NCI-H2029 treated with DMSO at 0.1 percent for 48 hours (cell line): ENCODE data around the gene ORC1.

Experiments used
- DNase-seq: peaks from one replicate; lab custom pipeline; 2025; lab: John Stamatoyannopoulos, UW

ORC1 gene

GRCh38 chr1:52404116-52404974, at the start of gene ORC1, which contains the start of gene PRPF38A:
Gene ORC1 (minus strand): TSS chr1:52404423. CDS start chr1:52402223, 2,200 bp downstream.
Gene PRPF38A (plus strand): TSS chr1:52404602. CDS start chr1:52404750, 148 bp downstream.
- peak; percentile 98 for DNase-seq

GRCh38 chr1:52444463-52444862, 40.2 kb upstream of the ORC1 start:
- DNase-seq, result no peak

GRCh38 chr1:52439976-52440375, 35.8 kb upstream of the ORC1 start:
- no peak for DNase-seq

GRCh38 chr1:52436817-52437216, 32.6 kb upstream of the ORC1 start:
- no peak for DNase-seq

- no peak for DNase-seq
These were observed 31.4 kb upstream of the ORC1 start for GRCh38 chr1:52435650-52436049.

- DNase-seq, result no peak
These were observed 31.0 kb upstream of the ORC1 start for GRCh38 chr1:52435211-52435610.

GRCh38 chr1:52432807-52433206, 28.6 kb upstream of the ORC1 start:
- no peak for DNase-seq

GRCh38 chr1:52427152-52427551, 22.9 kb upstream of the ORC1 start:
- DNase-seq, result no peak

- no peak for DNase-seq
These were observed 22.1 kb upstream of the ORC1 start for GRCh38 chr1:52426371-52426770.

- no peak for DNase-seq
These were observed 20.6 kb upstream of the ORC1 start for GRCh38 chr1:52424813-52425212.

GRCh38 chr1:52424231-52424636, 20.0 kb upstream of the ORC1 start:
- no peak for DNase-seq

- no peak for DNase-seq
These were observed 19.5 kb upstream of the ORC1 start for GRCh38 chr1:52423771-52424170.

- no peak for DNase-seq
These were observed 18.8 kb upstream of the ORC1 start for GRCh38 chr1:52423055-52423454.

- DNase-seq, result no peak
These were observed 16.5 kb upstream of the ORC1 start for GRCh38 chr1:52420713-52421112.

- DNase-seq, result no peak
These were observed 12.6 kb upstream of the ORC1 start for GRCh38 chr1:52416811-52417210.

GRCh38 chr1:52414942-52415341, 10.7 kb upstream of the ORC1 start:
- DNase-seq, result no peak

GRCh38 chr1:52413410-52413989, 9.3 kb upstream of the ORC1 start:
- DNase-seq, result no peak

- no peak for DNase-seq
These were observed 734 bp upstream of the ORC1 start for GRCh38 chr1:52404975-52405338.

GRCh38 chr1:52403566-52404115, 582 bp downstream of the ORC1 start:
- DNase-seq, result peak; percentile 65

GRCh38 chr1:52402860-52403240, 1.4 kb downstream of the ORC1 start:
- no peak for DNase-seq

- DNase-seq, result no peak
These were observed 4.1 kb downstream of the ORC1 start for GRCh38 chr1:52400131-52400530.

- DNase-seq, result no peak
These were observed 4.6 kb downstream of the ORC1 start for GRCh38 chr1:52399629-52400028.

GRCh38 chr1:52393174-52393573, 11.0 kb downstream of the ORC1 start:
- DNase-seq, result no peak
